GM23338 (cell line): ENCODE data around the gene MSMB.
"Not testable (repeated sequence)": the region's sequence is repeated elsewhere in the genome, so short reads cannot be mapped to it uniquely, and the experiment has no call there.

Source experiments
- CTCF ChIP-seq, 2 experiments: fragments of 200-600 bp in 1 of 2; sonication (generic) in 1 of 2; conservative IDR thresholded peaks; 2 replicates each; pipeline versions ENCODE4 v1.5.1 to v1.6.1; 2016 to 2017; ENCODE audit warnings: antibody characterized with exemption in 2 of 2, low read depth in 2 of 2, mild to moderate bottlenecking in 2 of 2, moderate library complexity in 1 of 2
- EZH2 ChIP-seq: fragments of 200-600 bp; sonication (generic); IDR thresholded peaks from one replicate; pipeline ENCODE4 v1.8.0; 2017; ENCODE audit warnings: antibody characterized with exemption, mild to moderate bottlenecking, low read depth; ENCODE audit not compliant: unreplicated experiment
- NANOG ChIP-seq: IDR thresholded peaks from 2 replicates; pipeline ENCODE4 v1.6.1; 2016; ENCODE audit warnings: antibody characterized with exemption, borderline replicate concordance

- not testable (repeated sequence) for TF ChIP-seq CTCF (conservative IDR thresholded peaks at IDR 0.05; ENCODE audit: low read depth in 2 of 2); NANOG; EZH2
Observed at GRCh38 chr10:46002189-46002687, 43.8 kb downstream of the MSMB start.
